Activated CD8-positive, alpha-beta memory T cell treated with anti-CD3 and anti-CD28 coated beads, Interleukin-2, amount 50 U/mL, for 48 hours (primary cell): ENCODE data around the gene DPYSL5.
A peak's percentile ranks its signal among the peaks of the same experiment; 100 is the strongest.

Experiments used
- DNase-seq: peaks from one replicate; pipeline ENCODE4 v3.0.0-alpha.2; 2020

Gene DPYSL5

GRCh38 chr2:26846334-26847306, 1.3 kb upstream of the DPYSL5 start:
- DNase-seq = peak; percentile 85

- DNase-seq = peak; percentile 58
Measured at GRCh38 chr2:26847307-26847654, 651 bp upstream of the DPYSL5 start.

DNA sequence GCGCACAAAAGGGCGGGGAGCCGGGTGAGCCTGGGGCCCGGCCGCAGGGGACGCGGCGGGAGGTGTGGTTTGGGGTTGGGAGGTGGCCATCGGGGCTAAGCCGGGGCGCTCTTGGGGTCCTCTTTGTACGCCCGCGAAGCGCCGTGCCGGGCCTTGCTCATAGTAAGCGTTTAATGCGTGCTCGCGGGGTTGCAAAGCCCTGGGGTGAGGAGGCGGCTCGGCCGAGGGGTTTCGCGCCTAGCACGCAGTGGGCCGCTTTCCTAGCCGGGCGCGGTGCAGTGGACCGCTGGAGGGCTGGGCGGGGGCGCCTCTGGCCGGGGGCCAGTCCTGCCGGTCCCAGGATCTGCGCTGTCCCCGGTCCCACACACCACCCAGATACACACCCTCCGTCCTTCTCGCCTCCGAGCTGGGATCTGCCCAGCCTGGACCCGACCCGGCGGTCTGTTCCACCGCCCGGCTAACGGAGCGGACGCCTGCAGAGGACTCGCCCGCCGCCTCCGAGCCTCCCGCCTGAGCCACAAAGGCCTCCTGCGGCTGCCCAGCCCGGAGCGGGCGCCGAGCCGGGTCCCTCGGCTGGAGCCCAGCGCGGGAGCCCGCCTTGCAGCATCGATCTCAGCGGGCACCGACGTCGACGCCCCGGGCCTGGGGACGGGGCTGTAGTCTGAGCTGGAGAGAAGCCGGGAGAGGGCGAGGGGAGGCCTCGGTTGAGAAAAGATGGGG, 564 bp downstream of the DPYSL5 start:
- peak; percentile 68 for DNase-seq

DNA sequence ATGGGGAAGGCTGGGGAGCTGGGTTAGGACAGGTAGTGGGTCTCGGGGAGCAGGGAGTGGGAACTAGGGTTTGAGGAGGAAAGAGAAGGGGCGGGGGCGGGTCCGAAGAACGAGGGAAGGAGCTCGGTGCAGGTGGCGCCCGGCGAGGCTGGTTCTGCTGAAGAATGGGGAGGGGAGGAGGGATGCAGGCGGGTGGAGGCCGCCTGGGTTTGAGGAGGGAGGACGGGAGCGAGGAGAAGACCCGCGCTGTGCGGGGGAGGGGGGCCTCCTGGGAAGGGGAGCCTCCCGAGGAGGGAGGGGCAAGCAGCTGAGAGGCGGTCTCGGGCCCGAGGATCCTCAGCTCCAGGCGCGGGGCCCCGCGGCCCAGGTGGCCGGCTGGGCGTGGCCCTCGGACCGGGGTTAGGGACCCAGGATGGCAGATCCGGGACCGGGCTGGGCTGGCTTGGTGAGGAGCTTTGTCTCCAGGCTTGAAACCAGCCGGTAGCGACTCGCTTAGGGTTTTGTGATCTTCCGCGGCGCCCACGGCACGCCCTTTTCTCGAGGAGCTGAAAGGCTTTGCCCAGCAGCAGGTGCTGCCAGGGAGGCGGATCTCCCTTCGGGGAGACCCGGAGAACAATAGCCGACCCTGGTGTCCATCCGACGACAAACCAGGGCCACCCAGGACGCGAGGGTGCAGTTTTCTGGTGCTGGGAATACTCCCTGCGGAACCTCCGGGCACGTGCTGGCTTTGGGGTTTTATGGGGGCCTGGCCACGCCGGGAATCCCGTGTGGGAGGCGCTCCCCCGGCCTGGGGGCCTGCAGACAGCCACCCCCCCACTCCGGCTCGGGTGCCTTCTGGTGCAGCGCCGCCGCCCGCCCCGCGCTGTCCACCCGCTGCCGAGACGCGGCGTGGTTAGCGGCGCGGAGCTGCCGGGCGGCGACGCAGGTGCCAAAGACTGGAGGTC, 1.4 kb downstream of the DPYSL5 start:
- peak; percentile 53 for DNase-seq

DNA sequence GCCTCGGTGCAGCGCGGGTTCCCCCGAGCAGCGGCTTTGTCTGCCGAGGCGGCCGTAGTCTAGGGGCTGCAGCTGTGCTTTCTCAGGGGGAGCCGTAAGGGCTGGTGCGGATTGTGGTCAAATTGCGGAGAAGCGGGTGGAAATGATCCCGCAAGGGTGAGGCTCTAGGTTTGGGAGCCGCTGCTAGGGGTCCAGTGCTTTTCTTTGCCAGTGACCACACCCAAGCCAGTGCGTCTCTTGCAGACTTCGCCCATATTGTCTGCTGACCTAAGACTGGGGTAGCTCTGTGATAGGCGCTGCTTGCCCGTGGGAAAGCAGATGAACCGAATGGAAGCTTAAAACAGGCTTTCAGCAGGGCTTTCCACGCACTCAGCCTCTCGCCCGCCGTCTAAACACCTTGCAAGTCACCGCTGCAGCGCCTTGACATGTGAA, 2.1 kb downstream of the DPYSL5 start:
- no peak for DNase-seq

DNA sequence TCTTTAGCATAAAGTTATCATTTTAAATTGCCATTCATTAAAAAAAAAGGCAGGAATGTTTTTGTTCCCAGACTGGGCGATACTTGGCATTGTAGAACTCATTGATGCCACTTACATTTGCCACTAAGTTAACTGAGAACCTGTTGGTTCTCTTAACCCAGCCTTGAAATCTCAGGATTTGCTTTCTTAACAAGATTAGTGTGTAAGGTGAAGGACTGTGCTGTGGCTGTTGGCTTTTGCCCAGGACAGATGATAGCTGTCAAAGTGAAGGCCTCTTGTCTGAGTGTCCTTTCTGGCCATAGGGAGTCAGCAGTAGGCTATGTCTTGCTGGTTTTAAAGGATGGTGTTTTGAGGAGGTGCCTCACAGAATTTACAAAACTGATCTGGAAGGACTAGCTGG, 2.6 kb downstream of the DPYSL5 start:
- DNase-seq = no peak

GRCh38 chr2:26852405-26853306, 4.7 kb downstream of the DPYSL5 start:
- no peak for DNase-seq

- no peak for DNase-seq
Measured at GRCh38 chr2:26853751-26854150, 5.8 kb downstream of the DPYSL5 start.

- no peak for DNase-seq
Measured at GRCh38 chr2:26854283-26854827, 6.4 kb downstream of the DPYSL5 start.

GRCh38 chr2:26855466-26855865, 7.5 kb downstream of the DPYSL5 start:
- DNase-seq = no peak

DNA sequence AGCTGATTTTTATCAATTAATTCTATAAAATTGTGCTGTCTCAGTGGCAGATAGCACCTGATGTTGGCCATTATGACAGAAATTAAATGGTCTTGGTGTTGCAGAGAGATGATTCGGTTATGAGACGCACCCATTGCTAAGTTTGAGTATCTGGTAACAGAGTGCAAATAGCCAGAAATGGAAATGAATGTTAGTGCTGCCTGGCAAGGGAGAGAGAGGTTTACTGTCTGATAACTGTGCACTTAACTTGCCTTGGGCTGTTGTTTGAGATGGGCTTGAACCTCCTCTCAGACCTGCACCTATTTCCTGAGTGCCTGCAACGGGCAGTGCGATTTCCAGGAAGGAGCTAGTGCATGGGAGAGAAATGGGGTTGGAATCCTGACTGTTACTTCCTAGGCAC, 11.7 kb downstream of the DPYSL5 start:
- DNase-seq = no peak

GRCh38 chr2:26860211-26860850, 12.4 kb downstream of the DPYSL5 start:
- DNase-seq = no peak

- no peak for DNase-seq
Measured at GRCh38 chr2:26861610-26862224, 13.8 kb downstream of the DPYSL5 start.

DNA sequence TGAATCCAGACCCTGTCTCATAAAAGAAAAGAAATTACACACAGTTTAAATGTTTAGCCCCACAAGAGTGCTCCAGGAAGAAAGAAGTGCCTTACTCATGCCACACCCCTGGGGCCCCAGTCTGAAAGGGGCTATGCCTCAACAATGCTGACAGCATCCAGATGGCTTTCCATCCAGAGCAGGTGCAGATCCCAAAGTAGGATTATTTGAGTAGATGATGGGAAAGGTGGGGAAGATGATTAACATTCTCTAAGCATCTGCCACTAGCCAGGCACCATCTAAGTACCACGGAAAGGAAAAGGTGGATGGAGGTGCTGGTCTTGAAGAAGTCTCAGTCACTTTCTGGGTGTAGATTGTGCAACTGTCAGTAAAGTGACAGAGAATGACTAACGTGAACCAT, 16.3 kb downstream of the DPYSL5 start:
- no peak for DNase-seq

GRCh38 chr2:26864646-26865045, 16.7 kb downstream of the DPYSL5 start:
- DNase-seq = no peak

DNA sequence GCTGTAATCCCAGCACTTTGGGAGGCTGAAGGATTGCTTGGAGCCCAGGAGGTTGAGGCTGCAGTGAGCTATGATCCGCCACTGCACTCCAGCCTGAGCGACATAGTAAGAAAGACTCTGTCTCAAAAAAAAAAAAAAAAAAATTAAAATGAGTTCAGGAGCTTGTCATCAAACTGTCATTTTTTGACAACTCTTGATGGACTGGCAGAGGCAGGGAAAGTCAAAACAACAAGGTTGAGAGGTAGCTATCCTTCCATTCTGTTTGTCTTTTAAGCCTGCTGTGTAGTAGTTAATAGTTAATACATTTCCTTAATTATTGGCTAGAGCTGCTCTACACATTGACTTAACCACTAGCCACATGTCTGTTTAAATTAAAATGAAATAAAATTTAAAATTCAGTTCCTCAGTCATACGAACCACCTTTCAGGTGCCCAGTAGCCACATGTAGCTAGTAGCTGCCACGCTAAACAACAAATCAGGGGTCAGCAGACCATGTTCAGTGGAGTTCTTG, 22.7 kb downstream of the DPYSL5 start:
- DNase-seq = no peak

GRCh38 chr2:26873286-26873983, 25.5 kb downstream of the DPYSL5 start:
- DNase-seq = no peak

- no peak for DNase-seq
Measured at GRCh38 chr2:26874514-26874913, 26.6 kb downstream of the DPYSL5 start.

DNA sequence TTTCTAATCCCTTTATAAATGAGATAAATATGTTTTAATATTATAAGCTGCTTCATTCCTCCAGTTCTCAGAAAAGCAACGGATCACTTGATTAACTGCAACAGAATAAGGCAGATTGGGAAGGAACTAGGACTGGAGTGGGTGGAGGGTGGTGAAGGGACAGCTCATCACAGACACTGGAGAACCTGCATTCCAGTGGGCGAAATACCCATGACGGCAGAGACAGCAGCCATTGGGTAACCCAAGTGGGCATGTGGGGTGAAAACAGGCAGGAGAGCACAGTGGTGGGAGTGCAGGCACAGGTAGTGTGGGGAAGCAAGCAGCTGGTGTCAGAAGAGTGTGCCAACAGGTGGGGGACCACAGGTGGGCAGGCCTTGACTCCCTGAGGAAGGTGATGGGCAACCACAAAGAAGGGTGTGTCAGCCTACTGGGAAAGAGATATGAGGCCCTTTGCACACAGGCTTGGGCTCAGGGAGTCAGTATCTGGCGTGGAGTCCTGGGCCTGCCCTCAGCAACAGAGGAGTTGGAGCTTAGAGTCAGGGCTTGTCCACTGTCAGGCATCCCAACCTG, 27.2 kb downstream of the DPYSL5 start:
- no peak for DNase-seq
